ENCODE measurements around the gene POLR3A. TPM values are rescaled to one million over a fixed set of nuclear protein-coding genes. Genes with fewer than 3 reads are reported as not detected.

POLR3A gene
- polyA plus RNA-seq, 1 donor (not counting 4 experiments of a cell fraction or from before 2014, with no cell fraction given): 15.5 TPM

DNA sequence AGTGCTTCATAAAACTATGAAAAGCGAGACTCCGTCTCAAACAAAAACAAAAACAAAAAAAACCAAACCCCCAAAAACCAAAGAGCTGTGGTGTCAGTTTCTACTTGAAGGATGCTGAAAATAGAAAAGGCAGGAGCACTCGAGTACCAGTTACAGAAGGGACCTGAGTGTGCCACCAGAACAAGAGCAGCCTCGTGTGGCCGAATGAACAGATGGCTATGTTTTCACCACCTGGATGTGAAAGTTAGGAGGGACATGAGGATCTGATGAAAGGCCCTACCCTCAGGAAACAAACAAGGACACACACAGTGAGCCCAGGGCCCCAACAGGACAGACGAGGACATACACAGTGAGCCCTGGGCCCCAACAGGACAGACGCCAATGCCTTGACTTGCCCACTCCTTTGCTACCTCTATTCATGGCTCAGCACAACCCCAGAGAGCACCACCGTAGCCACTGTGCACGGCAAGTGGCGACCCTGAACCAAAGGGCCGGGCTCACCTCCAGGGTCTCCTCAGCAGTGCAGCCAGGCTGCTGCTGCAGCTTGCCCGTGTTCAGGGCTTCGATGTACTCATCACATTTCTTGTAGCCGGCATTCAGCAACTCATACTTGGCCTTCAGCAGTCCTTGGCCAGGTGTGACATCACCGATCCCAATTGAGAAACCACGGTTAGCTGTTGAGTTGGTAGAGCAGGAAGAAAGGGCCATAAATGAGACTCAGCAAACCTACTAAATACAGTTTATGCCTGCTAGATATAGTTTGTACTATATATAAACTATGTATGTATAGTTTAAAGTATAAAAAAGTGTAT is 24.9 kb downstream of the POLR3A start:
- H2AFZ ChIP-seq (ENCODE audit: control insufficient read depth, low read length): no peak overlapping the region
- dilution Hi-C loops (cut with MboI; ENCODE audit: extremely low pct_ligation_motif_present, low sequenced_read_pairs): no loop called here
- peaks cover 31 to 43% of the 10 kb centered on the region in 2 experiments for H3K36me3 ChIP-seq (ENCODE audit: control insufficient read depth in 2 of 2, extremely low read depth in 1 of 2, insufficient read depth in 2 of 2, low read length in 2 of 2)

DNA sequence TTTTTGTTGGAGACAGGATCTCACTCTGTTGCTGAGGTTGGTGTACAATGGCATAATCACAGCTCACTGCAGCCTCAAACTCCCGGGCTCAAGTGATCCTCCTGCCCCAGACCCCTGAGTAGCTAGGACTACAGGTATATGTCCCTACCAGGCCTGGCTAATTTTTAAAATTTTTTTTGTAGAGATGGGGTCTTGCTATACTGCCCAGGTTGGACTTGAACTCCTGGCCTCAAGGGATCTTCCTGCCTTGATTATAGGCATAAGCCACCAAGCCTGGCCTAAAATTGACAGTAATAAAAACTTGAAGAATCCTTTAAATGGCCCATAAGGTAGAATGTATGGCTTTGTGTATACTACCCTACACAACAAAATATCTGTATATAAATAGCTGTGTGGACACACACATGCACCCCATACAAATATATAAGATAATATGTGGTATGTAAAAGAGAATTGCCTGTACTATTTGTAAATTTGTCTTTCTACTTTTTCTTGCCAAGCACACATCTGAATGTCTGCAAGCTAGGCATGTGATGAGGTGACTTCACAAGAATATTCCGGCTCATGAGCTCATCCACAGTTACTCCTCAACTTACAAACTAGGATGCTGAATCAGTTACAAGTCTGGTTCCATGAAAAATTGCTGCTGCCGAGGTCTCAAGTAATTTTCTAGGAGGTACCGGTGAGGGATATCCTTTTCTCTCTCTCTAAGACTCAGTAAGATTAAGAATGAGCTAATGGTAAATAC is 26.6 kb downstream of the POLR3A start:
- H3K4me2 ChIP-seq (ENCODE audit: control insufficient read depth, extremely low read depth, insufficient read depth, low read depth, low read length): no peak overlapping the region
- H3K4me3 ChIP-seq (ENCODE audit: control insufficient read depth in 2 of 3, extremely low read depth in 1 of 3, insufficient read depth in 2 of 3, low read depth in 1 of 3, low read length in 3 of 3): no peak overlapping the region
- DNase-seq (ENCODE audit: low read depth, low spot score) (no peak), FAIRE-seq (no peak)
- no peaks in the 10 kb centered on the region for H3K9me1 ChIP-seq (ENCODE audit: control insufficient read depth, extremely low read depth, insufficient read depth, low read length)
- H3K27ac ChIP-seq (ENCODE audit: control insufficient read depth, insufficient read depth, low read length): no peak overlapping the region
- dilution Hi-C loops (cut with MboI; ENCODE audit: extremely low pct_ligation_motif_present, low sequenced_read_pairs): no loop called here
- no peaks in the 10 kb centered on the region for H3K79me2 ChIP-seq (ENCODE audit: control insufficient read depth, insufficient read depth, low read length)
- no peaks in the 10 kb centered on the region for H4K20me1 ChIP-seq (ENCODE audit: control insufficient read depth, extremely low read depth, insufficient read depth, low read length)
- peaks cover 24 to 36% of the 10 kb centered on the region in 2 experiments for H3K36me3 ChIP-seq (ENCODE audit: control insufficient read depth in 2 of 2, extremely low read depth in 1 of 2, insufficient read depth in 2 of 2, low read length in 2 of 2)
- H3K9me3 ChIP-seq (ENCODE audit: control insufficient read depth, low read depth, low read length): no peaks in the 10 kb centered on the region
- H3K9ac ChIP-seq (ENCODE audit: control insufficient read depth, extremely low read depth, insufficient read depth, low read length): no peak overlapping the region
- H3K4me1 ChIP-seq (ENCODE audit: control insufficient read depth, extremely low read depth, insufficient read depth, low read length): no peaks in the 10 kb centered on the region
- no peak overlapping the region for H2AFZ ChIP-seq (ENCODE audit: control insufficient read depth, low read length)
- TF ChIP-seq, protein P1, sequence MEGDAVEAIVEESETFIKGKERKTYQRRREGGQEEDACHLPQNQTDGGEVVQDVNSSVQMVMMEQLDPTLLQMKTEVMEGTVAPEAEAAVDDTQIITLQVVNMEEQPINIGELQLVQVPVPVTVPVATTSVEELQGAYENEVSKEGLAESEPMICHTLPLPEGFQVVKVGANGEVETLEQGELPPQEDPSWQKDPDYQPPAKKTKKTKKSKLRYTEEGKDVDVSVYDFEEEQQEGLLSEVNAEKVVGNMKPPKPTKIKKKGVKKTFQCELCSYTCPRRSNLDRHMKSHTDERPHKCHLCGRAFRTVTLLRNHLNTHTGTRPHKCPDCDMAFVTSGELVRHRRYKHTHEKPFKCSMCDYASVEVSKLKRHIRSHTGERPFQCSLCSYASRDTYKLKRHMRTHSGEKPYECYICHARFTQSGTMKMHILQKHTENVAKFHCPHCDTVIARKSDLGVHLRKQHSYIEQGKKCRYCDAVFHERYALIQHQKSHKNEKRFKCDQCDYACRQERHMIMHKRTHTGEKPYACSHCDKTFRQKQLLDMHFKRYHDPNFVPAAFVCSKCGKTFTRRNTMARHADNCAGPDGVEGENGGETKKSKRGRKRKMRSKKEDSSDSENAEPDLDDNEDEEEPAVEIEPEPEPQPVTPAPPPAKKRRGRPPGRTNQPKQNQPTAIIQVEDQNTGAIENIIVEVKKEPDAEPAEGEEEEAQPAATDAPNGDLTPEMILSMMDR (optimal IDR thresholded peaks at IDR 0.05 in 1 of 3, IDR thresholded peaks at IDR 0.05 in 1 of 3, conservative IDR thresholded peaks at IDR 0.05 in 1 of 3; ENCODE audit: extremely low read depth in 1 of 3, insufficient read depth in 2 of 3, low read length in 3 of 3): no peak
- TF ChIP-seq EZH2 (IDR thresholded peaks at IDR 0.05; ENCODE audit: low read length): no peak
- no peaks in the 10 kb centered on the region for H3K27me3 ChIP-seq (ENCODE audit: control insufficient read depth, extremely low read depth, insufficient read depth, low read length)

More for the DNA sequence above, 24.9 kb downstream of the POLR3A start:
- no peak for DNase-seq (ENCODE audit: low read depth, low spot score)
- TF ChIP-seq, protein P1 (optimal IDR thresholded peaks at IDR 0.05 in 1 of 3, IDR thresholded peaks at IDR 0.05 in 1 of 3, conservative IDR thresholded peaks at IDR 0.05 in 1 of 3; ENCODE audit: extremely low read depth in 1 of 3, insufficient read depth in 2 of 3, low read length in 3 of 3): no peak
- no peak for TF ChIP-seq EZH2 (IDR thresholded peaks at IDR 0.05; ENCODE audit: low read length)
- H3K4me2 ChIP-seq (ENCODE audit: control insufficient read depth, extremely low read depth, insufficient read depth, low read depth, low read length): no peak overlapping the region
- no peak for FAIRE-seq
- no peaks in the 10 kb centered on the region for H3K9me3 ChIP-seq (ENCODE audit: control insufficient read depth, low read depth, low read length)
- no peak overlapping the region for H3K4me3 ChIP-seq (ENCODE audit: control insufficient read depth in 2 of 3, extremely low read depth in 1 of 3, insufficient read depth in 2 of 3, low read depth in 1 of 3, low read length in 3 of 3)
- no peak overlapping the region for H3K9ac ChIP-seq (ENCODE audit: control insufficient read depth, extremely low read depth, insufficient read depth, low read length)
- H3K9me1 ChIP-seq (ENCODE audit: control insufficient read depth, extremely low read depth, insufficient read depth, low read length): no peaks in the 10 kb centered on the region
- no peaks in the 10 kb centered on the region for H3K79me2 ChIP-seq (ENCODE audit: control insufficient read depth, insufficient read depth, low read length)
- no peaks in the 10 kb centered on the region for H4K20me1 ChIP-seq (ENCODE audit: control insufficient read depth, extremely low read depth, insufficient read depth, low read length)
- H3K27ac ChIP-seq (ENCODE audit: control insufficient read depth, insufficient read depth, low read length): no peak overlapping the region
- H3K27me3 ChIP-seq (ENCODE audit: control insufficient read depth, extremely low read depth, insufficient read depth, low read length): no peaks in the 10 kb centered on the region
- no peaks in the 10 kb centered on the region for H3K4me1 ChIP-seq (ENCODE audit: control insufficient read depth, extremely low read depth, insufficient read depth, low read length)

Measured in keratinocyte (primary cell).